ENCODE data around the gene UST. TPM values are rescaled to one million over a fixed set of nuclear protein-coding genes. Genes with fewer than 3 reads are reported as not detected.
"Not testable (repeated sequence)": the region's sequence is repeated elsewhere in the genome, so short reads cannot be mapped to it uniquely, and the experiment has no call there.

The UST gene
- total RNA-seq, 1 experiment from 2014 or later = 6.1 TPM

DNA sequence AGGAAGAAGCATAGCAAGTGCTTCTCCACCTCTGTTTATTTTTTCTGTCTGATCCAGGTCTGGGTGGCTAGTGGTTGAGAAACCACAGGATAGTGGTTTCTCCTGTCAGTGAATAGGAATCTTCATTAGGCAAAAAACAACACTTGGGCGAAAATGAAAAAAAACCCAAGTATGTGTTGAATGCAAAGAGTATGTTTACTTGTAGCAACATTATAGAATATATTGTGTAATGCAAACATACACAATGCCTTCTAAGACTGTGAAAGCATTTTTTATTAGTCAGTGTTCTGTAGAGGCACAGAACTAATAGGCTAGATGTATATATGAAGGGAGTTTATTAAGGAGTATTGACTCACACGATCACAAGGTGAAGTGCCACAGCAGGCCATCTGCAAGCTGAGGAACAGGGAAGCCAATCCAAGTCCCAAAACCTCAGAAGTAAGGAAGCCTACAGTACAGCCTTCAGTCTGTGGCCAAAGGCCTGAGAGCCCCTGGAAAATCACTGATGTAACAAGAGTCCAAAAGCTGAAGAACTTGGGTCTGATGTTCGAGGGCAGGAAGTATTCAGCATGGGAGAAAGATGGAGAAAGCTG lies 111.1 kb downstream of the UST start:
- no peak for ATAC-seq
- POLR2A ChIA-PET = no interaction called here
- Histone ChIP-seq H3K9me2 (ENCODE audit: insufficient read depth) (no peaks in the 10 kb centered on the region), H3K4me3 (replicated peaks in 1 of 2; ENCODE audit: low read depth in 1 of 2, low read length in 2 of 2) (no peak overlapping the region), H3K4me1 (ENCODE audit: control insufficient read depth in 1 of 2, insufficient read depth in 2 of 2, low read length in 2 of 2) (no peaks in the 10 kb centered on the region), H3K27me3 (ENCODE audit: insufficient read depth, low read length) (no peaks in the 10 kb centered on the region), H4K20me1 (ENCODE audit: insufficient read depth) (no peaks in the 10 kb centered on the region), H3K27ac (ENCODE audit: low read depth, low read length) (no peak overlapping the region), H3K36me3 (ENCODE audit: control insufficient read depth in 1 of 2, insufficient read depth in 2 of 2, low read length in 2 of 2) (no peaks in the 10 kb centered on the region), H2AFZ (ENCODE audit: low read depth, low read length, poor library complexity, severe bottlenecking) (no peak overlapping the region), H3K9ac (ENCODE audit: low read length) (no peak overlapping the region), H3K79me2 (ENCODE audit: insufficient read depth, low read length) (no peaks in the 10 kb centered on the region), H3K9me3 (ENCODE audit: control insufficient read depth in 1 of 2, insufficient read depth in 1 of 2, low read depth in 1 of 2, low read length in 2 of 2) (no peaks in the 10 kb centered on the region), H3K4me2 (ENCODE audit: low read length) (no peak overlapping the region)
- no TSS peak for BruUV-seq (replicated peaks)
- intact Hi-C loops (cut with micrococcal nuclease) = no loop called here
- TF ChIP-seq TCF7L2 (IDR thresholded peaks at IDR 0.05; ENCODE audit: borderline replicate concordance, extremely low read depth, insufficient read depth, insufficient read length) (no peak), YY1 (IDR thresholded peaks at IDR 0.05; ENCODE audit: extremely low read depth, insufficient replicate concordance, low read depth, low read length) (no peak), POLR2AphosphoS5 (IDR thresholded peaks at IDR 0.05; ENCODE audit: low read depth, low read length) (no peak), CBX3 (IDR thresholded peaks at IDR 0.05; ENCODE audit: low read depth) (no peak), FOSL1 (IDR thresholded peaks at IDR 0.05; ENCODE audit: low read depth) (no peak), JUND (IDR thresholded peaks at IDR 0.05) (no peak), SRF (IDR thresholded peaks at IDR 0.05; ENCODE audit: low read depth) (no peak), SP1 (IDR thresholded peaks at IDR 0.05; ENCODE audit: low read depth) (no peak), ZNF274 (IDR thresholded peaks at IDR 0.05; ENCODE audit: low read depth, low read length) (no peak)
- TF ChIP-seq, protein P1, sequence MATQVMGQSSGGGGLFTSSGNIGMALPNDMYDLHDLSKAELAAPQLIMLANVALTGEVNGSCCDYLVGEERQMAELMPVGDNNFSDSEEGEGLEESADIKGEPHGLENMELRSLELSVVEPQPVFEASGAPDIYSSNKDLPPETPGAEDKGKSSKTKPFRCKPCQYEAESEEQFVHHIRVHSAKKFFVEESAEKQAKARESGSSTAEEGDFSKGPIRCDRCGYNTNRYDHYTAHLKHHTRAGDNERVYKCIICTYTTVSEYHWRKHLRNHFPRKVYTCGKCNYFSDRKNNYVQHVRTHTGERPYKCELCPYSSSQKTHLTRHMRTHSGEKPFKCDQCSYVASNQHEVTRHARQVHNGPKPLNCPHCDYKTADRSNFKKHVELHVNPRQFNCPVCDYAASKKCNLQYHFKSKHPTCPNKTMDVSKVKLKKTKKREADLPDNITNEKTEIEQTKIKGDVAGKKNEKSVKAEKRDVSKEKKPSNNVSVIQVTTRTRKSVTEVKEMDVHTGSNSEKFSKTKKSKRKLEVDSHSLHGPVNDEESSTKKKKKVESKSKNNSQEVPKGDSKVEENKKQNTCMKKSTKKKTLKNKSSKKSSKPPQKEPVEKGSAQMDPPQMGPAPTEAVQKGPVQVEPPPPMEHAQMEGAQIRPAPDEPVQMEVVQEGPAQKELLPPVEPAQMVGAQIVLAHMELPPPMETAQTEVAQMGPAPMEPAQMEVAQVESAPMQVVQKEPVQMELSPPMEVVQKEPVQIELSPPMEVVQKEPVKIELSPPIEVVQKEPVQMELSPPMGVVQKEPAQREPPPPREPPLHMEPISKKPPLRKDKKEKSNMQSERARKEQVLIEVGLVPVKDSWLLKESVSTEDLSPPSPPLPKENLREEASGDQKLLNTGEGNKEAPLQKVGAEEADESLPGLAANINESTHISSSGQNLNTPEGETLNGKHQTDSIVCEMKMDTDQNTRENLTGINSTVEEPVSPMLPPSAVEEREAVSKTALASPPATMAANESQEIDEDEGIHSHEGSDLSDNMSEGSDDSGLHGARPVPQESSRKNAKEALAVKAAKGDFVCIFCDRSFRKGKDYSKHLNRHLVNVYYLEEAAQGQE (IDR thresholded peaks at IDR 0.05; ENCODE audit: low read depth) = no peak
- DNase-seq (ENCODE audit: low read depth, low spot score) = no peak
- CTCF ChIA-PET = no interaction called here
- RAD21 ChIA-PET (ENCODE audit: low non-redundant PET in 1 of 2, low total read pairs in 2 of 2, uncharacterized antibody in 2 of 2, unreplicated experiment in 2 of 2) = no interaction called here

DNA sequence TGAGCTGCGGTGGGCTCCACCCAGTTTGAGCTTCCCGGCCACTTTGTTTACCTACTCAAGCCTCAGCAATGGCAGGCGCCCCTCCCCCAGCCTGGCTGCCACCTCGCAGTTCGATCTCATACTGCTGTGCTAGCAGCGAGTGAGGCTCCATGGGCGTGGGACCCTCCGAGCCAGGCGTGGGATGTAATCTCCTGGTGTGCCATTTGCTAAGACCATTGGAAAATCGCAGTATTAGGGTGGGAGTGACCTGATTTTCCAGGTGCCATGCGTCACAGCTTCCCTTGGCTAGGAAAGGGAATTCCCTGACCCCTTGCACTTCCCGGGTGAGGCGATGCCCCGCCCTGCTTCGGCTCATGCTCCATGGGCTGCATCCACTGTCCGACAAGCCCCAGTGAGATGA lies 117.3 kb downstream of the UST start:
- H4K20me1 ChIP-seq (ENCODE audit: insufficient read depth); H3K36me3 ChIP-seq (ENCODE audit: control insufficient read depth in 1 of 2, insufficient read depth in 2 of 2, low read length in 2 of 2); H3K9me3 ChIP-seq (ENCODE audit: control insufficient read depth in 1 of 2, insufficient read depth in 1 of 2, low read depth in 1 of 2, low read length in 2 of 2); ATAC-seq; DNase-seq (ENCODE audit: low read depth, low spot score); H3K27ac ChIP-seq (ENCODE audit: low read depth, low read length); CTCF ChIA-PET; H3K9me2 ChIP-seq (ENCODE audit: insufficient read depth); H2AFZ ChIP-seq (ENCODE audit: low read depth, low read length, poor library complexity, severe bottlenecking); H3K9ac ChIP-seq (ENCODE audit: low read length); H3K27me3 ChIP-seq (ENCODE audit: insufficient read depth, low read length); RAD21 ChIA-PET (ENCODE audit: low non-redundant PET in 1 of 2, low total read pairs in 2 of 2, uncharacterized antibody in 2 of 2, unreplicated experiment in 2 of 2); H3K79me2 ChIP-seq (ENCODE audit: insufficient read depth, low read length); H3K4me2 ChIP-seq (ENCODE audit: low read length); H3K4me3 ChIP-seq (replicated peaks in 1 of 2; ENCODE audit: low read depth in 1 of 2, low read length in 2 of 2); BruUV-seq (replicated peaks); POLR2A ChIA-PET; H3K4me1 ChIP-seq (ENCODE audit: control insufficient read depth in 1 of 2, insufficient read depth in 2 of 2, low read length in 2 of 2); intact Hi-C loops (cut with micrococcal nuclease): not testable (repeated sequence)
